D721Med (cell line): Measurements from ENCODE around the gene PMEPA1.

Experiments used
- DNase-seq: peaks from one replicate; pipeline ENCODE4 v3.0.0; 2011; ENCODE audit warnings: low spot score; ENCODE audit not compliant: insufficient read length
- FAIRE-seq: peaks from 2 replicates; lab custom pipeline; 2011; peaks lifted over from hg19 to GRCh38; lab: Jason Lieb, UNC
- CTCF ChIP-seq: IDR thresholded peaks from 2 replicates; pipeline ENCODE4 v1.5.1; 2012; ENCODE audit warnings: mild to moderate bottlenecking, control low read depth; ENCODE audit not compliant: insufficient read depth; ENCODE audit errors: missing control alignments

The PMEPA1 gene

GRCh38 chr20:57707320-57707719 is 2.5 kb downstream of the PMEPA1 start:
- no peak for TF ChIP-seq CTCF
- DNase-seq (no peak), FAIRE-seq (no peak)

- no peak for DNase-seq
- TF ChIP-seq CTCF = no peak
- FAIRE-seq = no peak
Measured at GRCh38 chr20:57705127-57705899, 4.5 kb downstream of the PMEPA1 start.

GRCh38 chr20:57704245-57704644 is 5.6 kb downstream of the PMEPA1 start:
- no peak for TF ChIP-seq CTCF
- FAIRE-seq (no peak), DNase-seq (no peak)

GRCh38 chr20:57703013-57703412 is 6.8 kb downstream of the PMEPA1 start:
- DNase-seq (no peak), FAIRE-seq (no peak)
- TF ChIP-seq CTCF = no peak

GRCh38 chr20:57702521-57702920 is 7.3 kb downstream of the PMEPA1 start:
- TF ChIP-seq CTCF = no peak
- no peak for FAIRE-seq
- DNase-seq = no peak

GRCh38 chr20:57702091-57702490 is 7.7 kb downstream of the PMEPA1 start:
- no peak for TF ChIP-seq CTCF
- no peak for DNase-seq
- FAIRE-seq = no peak

GRCh38 chr20:57701651-57702050 is 8.2 kb downstream of the PMEPA1 start:
- no peak for FAIRE-seq

More at GRCh38 chr20:57701651-57702050, 8.2 kb downstream of the PMEPA1 start:
- no peak for DNase-seq
- no peak for TF ChIP-seq CTCF
